RWPE2 (cell line): Measurements from ENCODE around the gene MT1M.
"Not testable (repeated sequence)": the region's sequence is repeated elsewhere in the genome, so short reads cannot be mapped to it uniquely, and the experiment has no call there.

Source experiments
- ATAC-seq: fragments of 200-7000 bp; cut with Tn5 transposase; 3 replicates; pipeline ENCODE4 v1.9.1; 2021; ENCODE audit warnings: low read depth
- DNase-seq: peaks from one replicate; pipeline ENCODE4 v3.0.0-alpha.2; 2020; ENCODE audit warnings: low spot score
- H3K27ac ChIP-seq: fragments of 450-650 bp; 2 replicates; pipeline ENCODE4 v1.5.1; 2017; ENCODE audit warnings: mild to moderate bottlenecking; ENCODE audit not compliant: poor library complexity, severe bottlenecking
- H3K27me3 ChIP-seq: fragments of 250-450 bp; sonication (Bioruptor Pico); 2 replicates; pipeline ENCODE4 v1.5.1; 2021; ENCODE audit warnings: mild to moderate bottlenecking, moderate library complexity; ENCODE audit not compliant: insufficient read depth, poor library complexity, severe bottlenecking
- H3K36me3 ChIP-seq: fragments of 250-450 bp; sonication (Bioruptor Pico); 2 replicates; pipeline ENCODE4 v1.5.1; 2020; ENCODE audit warnings: low read depth, mild to moderate bottlenecking, moderate library complexity
- H3K4me1 ChIP-seq: fragments of 250-450 bp; sonication (Bioruptor Pico); 2 replicates; pipeline ENCODE4 v1.5.1; 2021; ENCODE audit warnings: mild to moderate bottlenecking, moderate library complexity; ENCODE audit not compliant: insufficient read depth, poor library complexity, severe bottlenecking
- H3K4me3 ChIP-seq: fragments of 250-450 bp; sonication (Bioruptor Pico); 2 replicates; pipeline ENCODE4 v1.5.1; 2021; ENCODE audit warnings: mild to moderate bottlenecking, moderate library complexity; ENCODE audit not compliant: severe bottlenecking
- H3K9me3 ChIP-seq: fragments of 250-450 bp; sonication (Bioruptor Pico); 2 replicates; pipeline ENCODE4 v1.5.1; 2021; ENCODE audit warnings: mild to moderate bottlenecking, moderate library complexity; ENCODE audit not compliant: severe bottlenecking
- TF ChIP-seq, protein P1 (sequence below): fragments of 450-650 bp; IDR thresholded peaks from one replicate; pipeline ENCODE4 v1.5.1; 2017; ENCODE audit warnings: mild to moderate bottlenecking, moderate library complexity; ENCODE audit not compliant: poor library complexity, severe bottlenecking

MT1M gene

GRCh38 chr16:56616608-56617211, 15.7 kb upstream of the MT1M start:
- TF ChIP-seq, protein P1, sequence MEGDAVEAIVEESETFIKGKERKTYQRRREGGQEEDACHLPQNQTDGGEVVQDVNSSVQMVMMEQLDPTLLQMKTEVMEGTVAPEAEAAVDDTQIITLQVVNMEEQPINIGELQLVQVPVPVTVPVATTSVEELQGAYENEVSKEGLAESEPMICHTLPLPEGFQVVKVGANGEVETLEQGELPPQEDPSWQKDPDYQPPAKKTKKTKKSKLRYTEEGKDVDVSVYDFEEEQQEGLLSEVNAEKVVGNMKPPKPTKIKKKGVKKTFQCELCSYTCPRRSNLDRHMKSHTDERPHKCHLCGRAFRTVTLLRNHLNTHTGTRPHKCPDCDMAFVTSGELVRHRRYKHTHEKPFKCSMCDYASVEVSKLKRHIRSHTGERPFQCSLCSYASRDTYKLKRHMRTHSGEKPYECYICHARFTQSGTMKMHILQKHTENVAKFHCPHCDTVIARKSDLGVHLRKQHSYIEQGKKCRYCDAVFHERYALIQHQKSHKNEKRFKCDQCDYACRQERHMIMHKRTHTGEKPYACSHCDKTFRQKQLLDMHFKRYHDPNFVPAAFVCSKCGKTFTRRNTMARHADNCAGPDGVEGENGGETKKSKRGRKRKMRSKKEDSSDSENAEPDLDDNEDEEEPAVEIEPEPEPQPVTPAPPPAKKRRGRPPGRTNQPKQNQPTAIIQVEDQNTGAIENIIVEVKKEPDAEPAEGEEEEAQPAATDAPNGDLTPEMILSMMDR: no peak
- H3K36me3 ChIP-seq: no peaks in the 10 kb centered on the region
- ATAC-seq (no peak), DNase-seq (no peak)
- H3K27me3 ChIP-seq: no peaks in the 10 kb centered on the region
- no peak overlapping the region for H3K27ac ChIP-seq
- no peaks in the 10 kb centered on the region for H3K9me3 ChIP-seq
- peaks cover 37% of the 10 kb centered on the region for H3K4me1 ChIP-seq
- H3K4me3 ChIP-seq: no peak overlapping the region

DNA sequence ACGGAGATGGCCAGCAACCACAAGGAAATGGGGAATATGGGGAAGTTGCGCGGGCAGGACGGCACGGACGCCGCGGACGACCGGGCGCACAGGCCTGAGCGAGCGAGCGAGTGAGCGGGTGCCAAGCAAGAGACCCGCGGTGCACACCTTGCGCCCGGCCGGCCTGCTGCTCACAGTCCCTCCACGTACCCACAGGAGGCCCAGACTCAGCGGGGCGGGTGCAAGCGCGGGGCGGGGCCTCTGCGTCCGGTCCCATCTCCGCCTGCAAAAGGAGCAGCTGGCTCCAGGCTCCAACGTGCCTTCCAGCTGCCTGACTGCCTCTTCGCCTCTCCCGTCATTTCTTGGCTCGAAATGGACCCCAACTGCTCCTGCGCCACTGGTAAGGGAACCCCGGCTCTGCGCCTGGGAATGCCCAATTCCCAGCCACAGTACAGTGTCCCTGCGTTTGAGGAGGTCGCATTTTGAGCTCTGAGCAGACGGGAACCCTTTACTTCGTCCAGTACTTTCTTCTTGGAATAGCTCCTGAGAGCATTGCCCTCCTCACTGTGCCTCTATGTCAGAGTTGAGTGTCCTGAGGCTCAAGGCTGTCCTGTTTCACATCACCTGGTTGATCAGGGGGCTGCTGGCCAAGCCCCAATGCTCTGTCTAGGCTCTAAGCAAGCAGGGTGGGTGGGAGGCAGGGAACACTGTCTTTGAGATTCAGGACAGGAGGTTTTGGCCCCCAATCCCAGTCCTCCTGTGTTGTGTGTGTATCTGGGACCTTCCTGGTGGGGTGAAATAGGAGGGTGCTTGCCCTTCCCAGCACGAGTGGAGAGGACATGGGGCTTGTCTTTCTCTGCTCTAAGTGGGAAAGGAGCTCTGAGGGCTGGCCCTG, 15.0 kb upstream of the MT1M start:
- Histone ChIP-seq H3K9me3 (no peaks in the 10 kb centered on the region), H3K27me3 (no peaks in the 10 kb centered on the region), H3K27ac (no peak overlapping the region), H3K4me1 (peaks cover 32% of the 10 kb centered on the region), H3K36me3 (no peaks in the 10 kb centered on the region), H3K4me3 (no peak overlapping the region)
- TF ChIP-seq, protein P1: no peak
- DNase-seq: no peak
- no peak for ATAC-seq

GRCh38 chr16:56618138-56618537, 14.3 kb upstream of the MT1M start:
- TF ChIP-seq, protein P1: no peak
- H3K27me3 ChIP-seq: no peaks in the 10 kb centered on the region
- peaks cover 25% of the 10 kb centered on the region for H3K4me1 ChIP-seq
- ATAC-seq (no peak), DNase-seq (no peak)
- no peak overlapping the region for H3K4me3 ChIP-seq
- no peaks in the 10 kb centered on the region for H3K9me3 ChIP-seq
- H3K27ac ChIP-seq: no peak overlapping the region
- no peaks in the 10 kb centered on the region for H3K36me3 ChIP-seq

- Histone ChIP-seq H3K4me1 (peaks cover 2% of the 10 kb centered on the region), H3K4me3 (no peak overlapping the region), H3K36me3 (no peaks in the 10 kb centered on the region), H3K27me3 (no peaks in the 10 kb centered on the region), H3K27ac (no peak overlapping the region), H3K9me3 (no peaks in the 10 kb centered on the region)
- TF ChIP-seq, protein P1: no peak
- no peak for DNase-seq
- ATAC-seq: no peak
Measured at GRCh38 chr16:56620339-56620897, 12.0 kb upstream of the MT1M start.

DNA sequence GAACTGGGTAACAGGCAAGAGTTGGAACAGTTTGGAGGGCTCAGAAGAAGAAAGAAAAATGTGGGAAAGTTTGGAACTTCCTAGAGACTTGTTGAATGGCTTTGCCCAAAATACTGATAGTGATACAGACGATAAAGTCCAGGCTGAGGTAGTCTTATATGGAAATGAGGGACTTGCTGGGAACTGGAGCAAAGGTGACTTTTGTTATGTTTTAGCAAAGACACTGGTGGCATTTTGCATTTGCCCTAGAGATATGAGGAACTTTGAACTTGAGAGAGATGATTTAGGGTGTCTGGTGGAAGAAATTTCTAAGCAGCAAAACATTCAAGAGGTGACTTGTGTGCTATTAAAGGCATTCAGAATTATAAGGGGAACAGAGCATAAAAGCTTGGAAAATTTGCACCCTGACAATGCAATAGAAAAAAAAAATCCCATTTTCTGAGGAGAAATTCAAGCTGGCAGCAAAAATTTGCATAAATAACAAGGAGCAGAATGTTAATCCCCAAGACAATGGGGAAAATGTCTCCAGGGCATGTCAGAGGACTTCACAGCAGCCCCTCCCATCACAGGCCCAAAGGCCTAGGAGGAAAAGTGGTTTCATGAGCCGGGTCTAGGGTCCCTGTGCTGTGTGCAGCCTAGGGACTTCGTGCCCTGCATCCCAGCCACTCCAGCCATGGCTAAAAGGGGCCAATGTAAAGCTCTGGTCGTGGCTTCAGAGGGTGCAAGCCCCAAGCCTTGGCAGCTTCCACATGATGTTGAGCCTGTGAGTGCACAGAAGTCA, 10.6 kb upstream of the MT1M start:
- H3K4me3 ChIP-seq, H3K27ac ChIP-seq, ATAC-seq, H3K27me3 ChIP-seq, DNase-seq, H3K4me1 ChIP-seq, H3K36me3 ChIP-seq, H3K9me3 ChIP-seq: not testable (repeated sequence)

GRCh38 chr16:56623184-56623583, 9.3 kb upstream of the MT1M start:
- DNase-seq, H3K4me1 ChIP-seq, H3K9me3 ChIP-seq, ATAC-seq, H3K27ac ChIP-seq, H3K4me3 ChIP-seq, H3K27me3 ChIP-seq: not testable (repeated sequence)
- H3K36me3 ChIP-seq: peaks cover 11% of the 10 kb centered on the region
